Endothelial cell of hepatic sinusoid (primary cell): ENCODE measurements around the gene CYP27C1.
"Not testable (repeated sequence)": the region's sequence is repeated elsewhere in the genome, so short reads cannot be mapped to it uniquely, and the experiment has no call there.

Source experiments
- in situ Hi-C: cut with HindIII; loops from 2 replicates; pipeline ENCODE4 v1.10.0; 2017; ENCODE audit warnings: low sequenced_read_pairs

Gene CYP27C1

GRCh38 chr2:127220102-127220767, at the start of gene CYP27C1:
CYP27C1 (minus strand) TSS chr2:127220299; CDS start chr2:127220270, 29 bp downstream.
- in situ Hi-C loops, result no loop called here

- in situ Hi-C loops, result no loop called here
These were observed 41.8 kb upstream of the CYP27C1 start for GRCh38 chr2:127261804-127262406.

GRCh38 chr2:127259355-127259754, 39.3 kb upstream of the CYP27C1 start:
- in situ Hi-C loops, result no loop called here

GRCh38 chr2:127256866-127257265, 36.8 kb upstream of the CYP27C1 start:
- in situ Hi-C loops, result no loop called here

GRCh38 chr2:127256381-127256780, 36.3 kb upstream of the CYP27C1 start:
- in situ Hi-C loops, result no loop called here

GRCh38 chr2:127255721-127256120, 35.6 kb upstream of the CYP27C1 start:
- in situ Hi-C loops, result no loop called here

- in situ Hi-C loops, result no loop called here
These were observed 35.0 kb upstream of the CYP27C1 start for GRCh38 chr2:127255146-127255545.

GRCh38 chr2:127254386-127254981, 34.4 kb upstream of the CYP27C1 start:
- in situ Hi-C loops, result no loop called here

GRCh38 chr2:127241184-127241583, 21.1 kb upstream of the CYP27C1 start:
- in situ Hi-C loops, result not testable (repeated sequence)

GRCh38 chr2:127239395-127239794, 19.3 kb upstream of the CYP27C1 start:
- in situ Hi-C loops, result no loop called here

- in situ Hi-C loops, result not testable (repeated sequence)
These were observed 17.7 kb upstream of the CYP27C1 start for GRCh38 chr2:127237768-127238167.

- in situ Hi-C loops, result no loop called here
These were observed 15.1 kb upstream of the CYP27C1 start for GRCh38 chr2:127235082-127235702.

- in situ Hi-C loops, result loop anchor here (5.0 kb wide), 1 partner anchor 49 kb away; no protein-coding TSS in a partner anchor
These were observed 13.6 kb upstream of the CYP27C1 start for GRCh38 chr2:127233710-127234109.

- in situ Hi-C loops, result loop anchor here (5.0 kb wide), 1 partner anchor 51 kb away; no protein-coding TSS in a partner anchor
These were observed 11.2 kb upstream of the CYP27C1 start for GRCh38 chr2:127231130-127231865.

- in situ Hi-C loops, result loop anchor here (5.0 kb wide), 1 partner anchor 37 kb away; no protein-coding TSS in a partner anchor
These were observed 9.5 kb upstream of the CYP27C1 start for GRCh38 chr2:127229555-127229954.

- in situ Hi-C loops, result loop anchor here (5.0 kb wide), 1 partner anchor 36 kb away; no protein-coding TSS in a partner anchor
These were observed 8.0 kb upstream of the CYP27C1 start for GRCh38 chr2:127228102-127228501.

GRCh38 chr2:127227264-127227660, 7.2 kb upstream of the CYP27C1 start:
- in situ Hi-C loops, result loop anchor here (5.0 kb wide), 1 partner anchor 35 kb away; no protein-coding TSS in a partner anchor

GRCh38 chr2:127226520-127227263, 6.6 kb upstream of the CYP27C1 start:
- in situ Hi-C loops, result loop anchor here (5.0 kb wide), 1 partner anchor 34 kb away; no protein-coding TSS in a partner anchor

- in situ Hi-C loops, result loop anchor here (5.0 kb wide), 1 partner anchor 34 kb away; no protein-coding TSS in a partner anchor
These were observed 6.0 kb upstream of the CYP27C1 start for GRCh38 chr2:127226132-127226519.
